Lower leg skin (tissue), 3 donors: ENCODE results near the gene WDR33.

ENCODE experiments used
- CTCF ChIP-seq, 3 donors: fragments of 450-650 bp; IDR thresholded peaks; one replicate each; pipeline ENCODE4 v1.5.1; 2016; ENCODE audit warnings: antibody characterized with exemption in 3 of 3, mild to moderate bottlenecking in 3 of 3, moderate library complexity in 2 of 3
- POLR2A ChIP-seq, 2 donors: fragments of 450-650 bp; IDR thresholded peaks; one replicate each; pipeline ENCODE4 v1.6.1; 2016 to 2017; ENCODE audit warnings: antibody characterized with exemption in 2 of 2, mild to moderate bottlenecking in 1 of 2, moderate library complexity in 1 of 2

DNA sequence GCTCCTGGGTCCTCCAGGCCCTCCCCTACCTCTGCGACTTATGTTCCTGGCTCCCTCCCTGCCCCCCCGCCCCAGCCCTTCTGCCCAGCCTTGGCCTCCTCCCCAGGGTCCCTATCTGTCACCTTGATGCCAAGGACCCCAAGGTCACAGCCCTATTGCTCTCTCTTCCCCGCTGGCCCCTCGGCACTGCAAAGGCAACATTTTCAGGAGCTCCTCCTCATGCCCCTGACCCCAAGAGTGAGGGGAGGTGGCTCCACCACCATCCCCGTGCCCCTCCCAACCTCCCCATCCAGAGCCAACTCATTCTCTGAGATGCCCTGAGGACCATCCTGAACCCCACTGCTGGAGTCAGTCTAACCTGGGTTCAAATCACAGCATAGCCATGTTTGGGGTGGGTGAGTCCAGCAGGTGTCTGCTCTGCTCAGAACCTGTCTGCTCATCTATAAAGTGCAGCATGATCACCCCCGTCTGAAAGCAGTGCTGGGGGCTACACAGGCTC is 147.4 kb downstream of the WDR33 start:
- TF ChIP-seq CTCF (IDR thresholded peaks at IDR 0.05) (no peak), POLR2A (IDR thresholded peaks at IDR 0.05) (no peak)
